GM18526 (cell line): ENCODE data around the gene ORM1.

ENCODE experiments used
- POLR2A ChIP-seq: IDR thresholded peaks from 3 replicates; pipeline ENCODE4 v1.6.1; 2011; ENCODE audit not compliant: insufficient read length; ENCODE audit errors: extremely low read depth

ORM1 gene

DNA sequence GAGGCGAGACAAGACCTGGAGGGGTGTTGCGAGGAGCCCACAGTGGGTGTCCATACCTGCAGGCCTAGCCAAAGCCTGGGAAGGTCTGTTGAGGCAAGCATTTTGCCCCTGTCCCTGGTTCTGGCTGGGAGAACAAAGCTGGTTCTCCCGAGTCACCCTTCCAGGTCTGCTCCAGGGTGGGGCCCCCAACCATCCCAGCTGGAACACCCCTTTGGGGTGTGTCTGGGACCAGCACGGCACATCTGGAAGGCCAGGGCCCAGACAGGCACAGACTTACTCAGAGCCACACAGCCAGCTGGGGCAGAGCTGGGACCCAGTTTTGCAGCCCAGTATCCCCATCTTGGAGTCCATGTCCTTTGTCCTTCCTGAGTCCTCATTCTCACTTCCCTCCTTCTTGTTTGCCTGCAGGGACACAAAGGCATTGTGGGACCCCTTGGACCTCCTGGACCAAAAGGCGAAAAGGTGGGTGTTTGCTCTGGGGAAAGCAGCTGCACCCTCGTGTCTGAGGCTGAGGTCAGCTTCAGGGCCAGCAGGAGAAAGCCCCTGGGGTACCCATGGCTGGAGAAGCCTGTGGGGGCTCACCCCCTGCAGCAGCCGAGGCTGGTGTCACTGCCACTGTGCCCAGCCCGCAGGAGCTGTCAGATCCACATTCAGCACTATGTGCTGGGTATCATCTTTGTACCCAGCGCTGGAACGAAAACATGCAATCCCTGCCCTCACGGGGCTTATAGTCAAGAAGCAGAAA is 38.4 kb upstream of the ORM1 start:
- TF ChIP-seq POLR2A = no peak

DNA sequence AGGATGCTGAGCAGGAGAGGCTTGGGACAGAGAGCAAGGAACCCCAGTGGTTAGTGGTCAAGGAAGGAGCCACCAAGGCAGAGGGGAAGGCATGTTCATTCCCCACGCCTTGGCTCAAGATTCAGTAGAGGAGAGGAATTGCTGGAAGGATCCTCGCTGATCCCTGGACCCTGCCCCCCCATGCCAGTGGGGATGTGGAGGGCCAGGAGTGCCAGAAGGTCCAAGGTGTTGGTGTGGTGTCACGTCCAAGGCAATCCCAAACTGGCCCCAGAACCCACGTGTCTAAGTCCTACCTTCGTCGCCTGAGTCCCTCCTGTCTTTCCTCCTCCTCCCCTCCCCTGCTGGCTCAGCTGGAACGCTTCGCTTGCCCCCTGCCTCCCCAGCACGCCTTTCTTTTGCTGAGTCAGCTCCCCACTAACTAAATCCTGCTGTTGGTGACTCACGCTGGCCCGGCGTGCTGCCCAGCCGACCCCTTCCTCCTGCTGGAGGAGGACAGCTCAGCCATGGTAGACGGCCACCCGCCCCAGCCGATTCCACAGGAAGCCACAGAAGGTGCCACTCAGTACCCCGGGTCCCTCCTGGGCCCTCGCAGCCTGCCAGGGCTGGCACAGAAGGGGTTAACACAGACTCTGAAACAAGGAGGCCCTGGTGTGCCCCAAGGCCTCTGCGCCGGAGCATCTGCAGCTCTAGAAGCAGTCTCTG is 37.6 kb upstream of the ORM1 start:
- no peak for TF ChIP-seq POLR2A

DNA sequence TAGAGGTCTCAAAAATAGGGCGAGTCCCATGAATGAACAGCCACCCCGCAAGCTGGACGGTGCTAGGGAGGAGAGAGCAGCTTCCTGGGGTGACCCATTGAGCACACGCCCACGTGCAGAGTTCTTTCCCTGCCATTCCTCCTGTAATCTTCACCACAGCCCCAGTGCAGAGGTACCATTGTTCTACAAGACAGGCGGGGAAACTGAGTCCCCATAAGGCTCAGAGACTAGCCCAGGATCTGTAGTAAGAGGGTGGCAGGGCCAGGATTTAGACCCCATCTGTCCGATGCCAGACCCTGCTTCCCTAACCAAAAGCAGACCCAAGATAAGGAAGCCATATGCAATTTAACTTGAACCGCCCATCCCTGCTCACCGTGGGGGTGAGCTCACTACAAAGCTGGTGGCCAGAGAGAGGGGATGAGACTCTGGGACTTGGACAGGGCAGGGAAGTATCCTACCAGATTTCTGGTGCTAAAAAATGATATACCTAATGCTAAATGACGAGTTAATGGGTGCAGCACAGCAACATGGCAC is 36.7 kb upstream of the ORM1 start:
- TF ChIP-seq POLR2A = no peak

DNA sequence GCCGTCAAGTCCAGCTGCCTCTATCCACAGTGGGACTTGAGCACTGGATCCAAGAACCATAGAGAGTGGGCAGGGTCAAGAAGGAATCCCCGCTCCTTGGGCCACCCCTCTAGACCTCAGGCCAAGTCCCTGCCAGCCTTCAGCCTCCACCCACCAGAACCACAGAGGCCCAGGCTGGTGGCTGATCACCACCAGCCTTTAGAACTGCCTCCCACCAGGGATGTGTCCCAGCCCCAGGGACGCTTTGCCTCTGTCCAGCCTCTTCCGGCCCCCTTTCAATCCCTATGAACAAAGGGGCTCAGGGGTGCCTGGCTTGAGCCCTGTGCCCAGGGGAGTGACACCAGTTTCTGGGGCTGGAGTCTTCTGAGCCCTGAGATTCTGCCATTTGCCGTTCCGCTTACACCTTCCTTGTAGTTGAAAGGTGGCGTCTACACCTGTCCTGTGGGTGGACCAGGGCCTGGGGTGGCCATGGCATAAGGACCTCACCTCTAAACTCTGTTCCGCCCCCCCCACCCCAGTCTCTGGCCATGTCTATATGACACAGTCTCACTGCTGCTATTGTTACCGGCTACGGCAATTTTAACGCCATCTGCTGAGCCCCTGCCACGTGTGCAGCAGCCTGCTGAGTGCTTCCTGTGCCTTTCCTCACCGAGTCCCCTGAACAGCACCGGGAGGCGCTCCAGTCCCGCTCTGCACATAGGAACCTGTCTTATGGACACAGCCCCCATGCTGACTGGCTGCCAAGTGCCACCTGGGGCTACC is 35.7 kb upstream of the ORM1 start:
- TF ChIP-seq POLR2A = no peak

DNA sequence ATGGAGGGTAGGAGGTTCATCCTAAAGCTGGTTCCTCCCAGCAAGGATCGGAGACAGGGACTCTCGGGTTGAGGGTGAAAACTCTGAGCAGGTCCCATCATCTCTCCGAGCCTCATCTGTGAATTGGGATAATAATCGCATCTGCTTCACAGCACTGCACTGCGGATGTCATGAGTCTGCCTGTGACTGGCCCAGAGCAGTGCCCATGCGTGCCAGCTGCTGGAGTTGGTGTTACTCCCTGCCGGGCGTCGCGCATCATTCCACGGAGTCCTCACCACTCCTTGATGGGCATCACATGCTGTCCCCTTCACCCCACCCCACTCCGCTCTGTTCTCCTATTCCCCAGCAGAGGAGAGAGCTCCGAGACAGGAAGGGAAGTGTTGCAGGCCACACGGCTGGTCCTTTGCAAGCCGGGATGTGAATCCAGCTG is 35.1 kb upstream of the ORM1 start:
- TF ChIP-seq POLR2A = no peak

DNA sequence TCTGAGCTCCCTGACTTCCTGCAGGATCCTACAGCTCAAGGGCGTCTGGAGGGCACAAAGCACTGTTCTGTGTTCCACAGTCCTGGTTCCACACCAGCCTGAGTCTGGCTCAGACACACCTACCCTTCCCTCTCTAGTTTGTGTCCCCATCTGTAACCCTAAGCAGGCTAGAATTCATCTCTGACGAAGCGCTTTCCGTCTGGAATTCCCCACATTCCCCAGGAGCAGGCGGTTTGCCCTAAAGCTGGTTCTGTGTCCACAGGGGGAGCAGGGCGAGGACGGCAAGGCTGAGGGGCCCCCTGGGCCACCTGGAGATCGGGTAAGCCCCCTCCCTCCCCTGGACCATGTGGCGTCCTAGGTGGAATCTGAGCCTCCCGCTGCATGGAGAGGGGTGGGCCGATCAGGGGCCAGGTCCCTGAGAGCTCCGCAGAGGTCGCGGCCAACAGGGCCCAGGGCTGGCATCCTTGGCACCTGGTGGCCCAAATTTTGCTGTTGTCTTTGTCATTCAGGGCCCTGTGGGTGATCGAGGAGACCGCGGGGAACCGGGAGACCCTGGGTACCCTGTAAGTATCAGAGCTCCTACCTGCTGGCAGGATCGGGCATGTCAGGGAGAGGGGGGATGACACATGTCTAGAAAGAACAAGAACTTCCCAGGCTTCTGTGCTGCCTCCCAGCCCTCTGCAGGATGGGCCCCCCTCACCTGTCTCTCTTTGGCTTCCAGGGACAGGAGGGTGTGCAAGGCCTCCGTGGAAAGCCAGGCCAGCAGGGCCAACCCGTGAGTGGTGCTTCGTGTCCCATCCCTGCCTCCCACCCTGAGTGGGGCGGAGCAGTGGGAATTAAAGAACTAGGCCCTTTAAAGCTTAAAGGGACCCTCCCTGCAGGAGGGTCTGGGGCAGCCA is 34.5 kb upstream of the ORM1 start:
- no peak for TF ChIP-seq POLR2A

DNA sequence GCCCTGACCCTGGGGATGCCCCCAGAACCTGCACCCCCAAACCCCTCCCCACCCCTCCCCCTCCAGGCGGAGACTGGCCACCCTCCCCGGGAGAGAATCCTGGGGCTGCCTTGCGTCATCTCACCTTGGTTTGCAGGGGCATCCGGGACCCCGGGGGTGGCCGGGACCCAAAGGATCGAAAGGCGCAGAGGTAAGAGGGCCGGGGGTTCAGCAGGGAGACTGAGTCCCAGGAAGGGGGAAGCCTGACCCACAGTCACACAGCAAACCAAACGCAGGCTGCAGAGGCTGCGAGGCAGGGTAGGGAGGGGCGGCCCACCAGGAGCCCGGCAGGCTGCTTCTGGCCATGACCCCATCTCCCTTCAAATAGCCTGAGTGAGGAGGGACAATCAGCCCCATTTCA is 33.8 kb upstream of the ORM1 start:
- TF ChIP-seq POLR2A = no peak

DNA sequence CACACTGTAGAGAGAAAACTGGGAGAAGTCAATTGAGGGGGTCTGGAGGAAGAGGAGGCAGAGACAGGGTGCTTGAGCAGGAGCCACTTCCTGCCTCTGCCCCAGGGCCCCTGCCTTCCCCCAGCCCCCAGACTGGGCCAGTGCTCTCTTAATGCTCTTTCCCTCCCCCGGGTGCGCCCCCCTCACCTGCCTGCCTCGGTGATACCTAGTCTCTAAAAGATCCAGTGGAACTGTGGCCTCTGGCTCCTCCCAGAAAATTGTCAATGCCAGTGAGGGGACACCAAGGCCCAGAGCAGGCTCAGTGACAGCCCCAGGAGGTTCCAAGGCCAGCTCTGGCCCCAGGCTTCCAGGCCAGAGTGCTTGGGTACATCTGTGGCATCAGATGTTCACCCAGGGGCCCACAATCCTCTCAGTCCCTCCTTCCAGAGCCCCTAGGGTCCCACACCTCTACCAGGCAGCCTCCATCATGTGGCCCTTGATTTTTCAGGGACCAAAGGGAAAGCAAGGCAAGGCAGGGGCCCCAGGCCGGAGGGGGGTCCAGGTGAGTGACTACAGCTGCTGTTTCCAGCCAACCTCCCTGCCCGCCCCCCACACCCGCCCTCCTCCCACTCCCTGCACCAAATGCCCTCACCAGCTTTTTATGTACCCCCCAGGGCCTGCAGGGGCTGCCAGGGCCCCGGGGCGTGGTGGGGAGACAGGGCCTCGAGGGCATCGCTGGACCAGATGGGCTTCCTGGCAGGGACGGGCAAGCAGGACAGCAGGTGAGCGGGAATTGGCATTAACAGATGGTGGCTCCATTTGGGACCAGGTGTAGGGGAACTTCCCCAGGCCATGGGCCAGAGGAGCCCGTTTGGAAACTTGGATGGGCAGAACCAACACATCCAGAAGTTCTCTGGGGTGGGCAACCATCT is 33.1 kb upstream of the ORM1 start:
- no peak for TF ChIP-seq POLR2A

DNA sequence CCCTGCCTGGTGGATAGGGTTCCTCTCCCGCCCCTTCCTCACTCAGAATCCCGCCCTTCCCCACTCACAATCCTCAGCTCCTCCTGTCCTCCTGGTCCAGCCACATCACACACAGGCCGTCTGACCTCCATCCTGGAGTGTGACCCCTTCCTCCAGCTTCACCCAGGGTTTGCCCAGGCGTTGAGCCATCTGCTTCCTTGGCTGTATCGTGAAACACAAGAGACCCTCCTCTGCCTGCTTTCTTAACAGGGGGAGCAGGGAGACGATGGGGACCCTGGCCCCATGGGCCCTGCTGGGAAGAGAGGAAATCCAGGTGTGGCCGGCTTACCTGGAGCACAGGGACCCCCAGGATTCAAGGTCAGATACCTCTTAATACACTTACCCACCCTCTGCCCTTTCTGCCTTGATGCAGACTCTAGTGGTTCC is 32.3 kb upstream of the ORM1 start:
- TF ChIP-seq POLR2A = no peak

DNA sequence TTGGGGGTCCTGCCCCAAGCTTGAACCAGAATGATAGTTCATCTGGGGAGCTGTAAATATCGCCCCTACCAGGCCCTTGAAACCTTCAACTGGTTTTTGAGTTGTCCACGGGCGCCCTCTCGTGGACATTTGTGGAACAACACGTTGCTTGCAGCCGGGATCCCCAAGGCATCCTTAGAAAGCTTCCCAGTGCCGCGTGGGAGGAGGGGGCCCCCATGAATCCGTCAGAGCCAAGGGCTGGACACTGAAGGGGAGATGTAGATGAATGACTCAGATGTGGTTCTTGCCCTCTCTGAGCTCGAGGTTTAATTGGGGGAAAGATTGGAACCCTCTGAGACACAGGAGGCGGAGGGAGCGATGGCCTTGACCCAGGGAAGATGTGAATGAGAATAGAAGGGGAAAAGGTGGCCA is 31.8 kb upstream of the ORM1 start:
- TF ChIP-seq POLR2A = no peak

DNA sequence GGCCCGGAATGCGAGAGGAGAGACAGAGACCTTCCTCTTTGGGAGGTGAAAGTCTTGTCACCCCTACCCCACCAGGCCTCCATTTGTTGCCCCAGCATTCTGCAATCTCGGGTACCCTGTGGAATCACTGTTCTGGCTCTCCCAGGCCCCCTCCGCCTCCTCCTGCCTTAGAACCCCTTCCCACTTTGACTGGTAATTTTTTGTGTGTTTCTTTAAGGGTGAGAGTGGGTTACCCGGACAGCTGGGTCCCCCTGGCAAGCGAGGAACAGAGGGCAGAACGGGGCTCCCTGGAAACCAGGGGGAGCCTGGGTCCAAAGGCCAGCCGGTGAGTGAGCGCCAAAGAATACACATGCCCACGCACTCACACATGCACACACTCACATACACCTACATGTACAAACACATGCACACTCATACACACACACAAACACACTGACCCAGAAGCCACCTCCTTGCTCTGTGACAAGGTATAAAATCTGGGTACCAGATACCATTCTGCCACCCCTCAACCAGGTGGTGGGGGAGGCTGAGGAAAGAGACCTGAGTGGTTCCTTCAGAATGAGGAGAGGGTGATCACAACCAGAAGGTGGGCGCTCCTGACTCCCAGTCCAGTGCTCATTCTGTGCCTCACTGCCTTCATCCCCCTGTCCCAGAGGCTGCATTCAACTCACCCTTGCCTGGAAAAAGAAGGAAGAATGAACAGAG is 30.9 kb upstream of the ORM1 start:
- TF ChIP-seq POLR2A = no peak

DNA sequence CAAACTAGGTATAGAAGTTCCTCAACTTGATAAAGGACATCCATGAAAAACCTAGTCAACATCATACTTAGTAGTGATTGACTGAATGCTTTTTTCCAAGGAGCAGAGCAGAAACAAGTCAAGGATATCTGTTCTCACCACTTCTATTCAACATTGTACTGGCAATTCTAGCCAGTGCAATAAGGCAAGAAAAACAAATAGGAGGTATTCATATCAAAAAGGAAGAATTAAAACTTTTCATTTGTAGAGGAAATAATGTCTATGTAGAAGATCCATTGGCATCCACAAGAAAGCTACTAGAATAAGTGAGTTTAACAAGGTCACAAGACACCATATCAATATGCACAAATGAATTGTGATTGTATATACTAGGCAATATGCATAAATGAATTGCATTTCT is 28.2 kb upstream of the ORM1 start:
- TF ChIP-seq POLR2A = no peak

DNA sequence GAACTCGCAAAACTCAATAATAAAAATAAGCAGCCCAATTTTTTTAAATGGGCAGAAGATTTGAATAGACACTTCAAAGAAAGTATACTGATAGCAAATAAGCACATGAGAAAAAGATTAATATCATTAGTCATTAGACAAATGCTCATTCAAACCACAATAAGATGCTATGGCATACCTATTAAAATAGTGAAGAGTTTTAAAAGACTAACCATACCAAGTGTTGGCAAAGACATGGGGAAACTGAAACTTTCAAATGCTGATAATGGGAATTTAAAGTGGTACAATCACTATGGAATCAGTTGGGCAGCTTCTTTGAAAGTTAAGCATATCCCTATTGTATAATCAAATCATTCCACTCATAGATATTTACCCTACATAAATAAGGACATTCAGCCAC is 26.6 kb upstream of the ORM1 start:
- no peak for TF ChIP-seq POLR2A
